A549 (cell line): ENCODE measurements around the gene XDH.
A peak's percentile ranks its signal among the peaks of the same experiment; 100 is the strongest.

Experiments
- BHLHE40 ChIP-seq: IDR thresholded peaks from 2 replicates; pipeline ENCODE4 v1.6.1; 2012; ENCODE audit warnings: low read depth, low read length, inconsistent platforms
- EP300 ChIP-seq, 2 experiments: fragments of >200 bp; sonication (Bioruptor Twin); formaldehyde crosslinking; IDR thresholded peaks; 2 replicates in 1 of 2; 3 replicates in 1 of 2; pipeline ENCODE4 v1.6.1; 2016 to 2017
- FOSL2 ChIP-seq, 2 experiments: fragments of 450-650 bp in 1 of 2; fragments of >200 bp in 1 of 2; sonication (Bioruptor Twin) in 1 of 2; formaldehyde crosslinking; IDR thresholded peaks; 2 replicates each; pipeline versions ENCODE4 v1.5.0 to v1.6.1; 2016 to 2020; ENCODE audit warnings: mild to moderate bottlenecking in 1 of 2, moderate library complexity in 1 of 2
- HDAC2 ChIP-seq: fragments of 200-600 bp; sonication (generic); IDR thresholded peaks from 2 replicates; pipeline ENCODE4 v1.6.1; 2016
- JUN ChIP-seq, 2 experiments: fragments of >200 bp; sonication (Bioruptor Twin); formaldehyde crosslinking; IDR thresholded peaks; 2 replicates in 1 of 2; 3 replicates in 1 of 2; pipeline ENCODE4 v1.6.1; 2016 to 2017
- JUNB ChIP-seq: fragments of >200 bp; sonication (Bioruptor Twin); formaldehyde crosslinking; IDR thresholded peaks from 2 replicates; pipeline ENCODE4 v1.6.1; 2016
- NPAS2 ChIP-seq: fragments of 250-450 bp; sonication (Bioruptor Pico); IDR thresholded peaks from 2 replicates; pipeline ENCODE4 v1.8.0; 2022; ENCODE audit warnings: mild to moderate bottlenecking, moderate library complexity, borderline replicate concordance
- POLR2A ChIP-seq: IDR thresholded peaks from 2 replicates; pipeline ENCODE4 v1.6.1; 2012; ENCODE audit warnings: mild to moderate bottlenecking, low read length
- RARB ChIP-seq: fragments of 250-450 bp; sonication (Bioruptor Pico); IDR thresholded peaks from 2 replicates; pipeline ENCODE4 v1.8.0; 2021; ENCODE audit warnings: mild to moderate bottlenecking, moderate library complexity
- SREBF2 ChIP-seq: fragments of 450-650 bp; IDR thresholded peaks from 2 replicates; pipeline ENCODE4 v1.6.1; 2014; ENCODE audit warnings: mild to moderate bottlenecking, moderate library complexity
- TF ChIP-seq, protein P1 (sequence below): fragments of >200 bp; sonication (Bioruptor Twin); formaldehyde crosslinking; IDR thresholded peaks from 3 replicates; pipeline ENCODE4 v1.5.1; 2016
- TF ChIP-seq, protein P2 (sequence below): fragments of 200-600 bp; sonication (generic); IDR thresholded peaks from 2 replicates; pipeline ENCODE4 v1.6.1; 2016; ENCODE audit warnings: antibody characterized with exemption, mild to moderate bottlenecking, moderate library complexity

DNA sequence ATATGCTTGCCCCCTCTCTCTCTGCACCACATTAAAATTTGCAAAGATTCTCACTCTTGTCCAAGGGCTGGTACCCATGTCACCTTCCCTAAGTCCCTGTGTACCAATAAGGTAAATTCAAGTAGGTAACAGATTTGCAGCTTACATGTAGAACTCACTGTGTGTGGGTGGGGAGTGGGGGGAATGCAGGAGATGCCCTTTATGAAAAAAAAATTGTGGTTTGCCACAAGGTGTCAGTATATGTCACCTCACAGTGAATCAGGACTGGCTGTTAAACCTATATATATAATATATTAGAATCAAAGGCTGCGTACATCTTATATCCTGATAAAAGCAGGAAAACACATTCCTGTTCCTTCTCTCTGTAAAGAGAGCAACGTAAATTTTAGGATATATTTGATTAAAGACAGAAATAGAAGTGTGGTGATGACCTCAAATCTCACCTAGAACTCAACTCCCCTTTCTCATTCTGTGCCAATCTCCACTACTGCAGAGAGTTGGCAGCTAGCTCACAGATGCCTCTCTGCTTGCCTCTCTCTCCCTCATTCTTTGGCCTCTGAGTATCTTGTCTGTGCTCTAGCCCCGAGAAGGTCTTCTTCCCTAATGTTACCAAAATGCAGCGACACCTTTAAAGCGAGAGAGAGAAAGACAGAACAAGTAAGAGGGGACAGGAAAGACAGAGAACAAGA, 536 bp downstream of the XDH start:
- no peak for TF ChIP-seq POLR2A
- TF ChIP-seq, protein P1, sequence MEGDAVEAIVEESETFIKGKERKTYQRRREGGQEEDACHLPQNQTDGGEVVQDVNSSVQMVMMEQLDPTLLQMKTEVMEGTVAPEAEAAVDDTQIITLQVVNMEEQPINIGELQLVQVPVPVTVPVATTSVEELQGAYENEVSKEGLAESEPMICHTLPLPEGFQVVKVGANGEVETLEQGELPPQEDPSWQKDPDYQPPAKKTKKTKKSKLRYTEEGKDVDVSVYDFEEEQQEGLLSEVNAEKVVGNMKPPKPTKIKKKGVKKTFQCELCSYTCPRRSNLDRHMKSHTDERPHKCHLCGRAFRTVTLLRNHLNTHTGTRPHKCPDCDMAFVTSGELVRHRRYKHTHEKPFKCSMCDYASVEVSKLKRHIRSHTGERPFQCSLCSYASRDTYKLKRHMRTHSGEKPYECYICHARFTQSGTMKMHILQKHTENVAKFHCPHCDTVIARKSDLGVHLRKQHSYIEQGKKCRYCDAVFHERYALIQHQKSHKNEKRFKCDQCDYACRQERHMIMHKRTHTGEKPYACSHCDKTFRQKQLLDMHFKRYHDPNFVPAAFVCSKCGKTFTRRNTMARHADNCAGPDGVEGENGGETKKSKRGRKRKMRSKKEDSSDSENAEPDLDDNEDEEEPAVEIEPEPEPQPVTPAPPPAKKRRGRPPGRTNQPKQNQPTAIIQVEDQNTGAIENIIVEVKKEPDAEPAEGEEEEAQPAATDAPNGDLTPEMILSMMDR = peak; percentile 58
- no peak for TF ChIP-seq FOSL2 (IDR thresholded peaks at IDR 0.05)
- no peak for TF ChIP-seq FOSL2 (CRISPR knock-in tag; IDR thresholded peaks at IDR 0.05)
- no peak for TF ChIP-seq EP300 (IDR thresholded peaks at IDR 0.05)
- no peak for TF ChIP-seq BHLHE40
- TF ChIP-seq SREBF2 = no peak
- TF ChIP-seq, protein P2, sequence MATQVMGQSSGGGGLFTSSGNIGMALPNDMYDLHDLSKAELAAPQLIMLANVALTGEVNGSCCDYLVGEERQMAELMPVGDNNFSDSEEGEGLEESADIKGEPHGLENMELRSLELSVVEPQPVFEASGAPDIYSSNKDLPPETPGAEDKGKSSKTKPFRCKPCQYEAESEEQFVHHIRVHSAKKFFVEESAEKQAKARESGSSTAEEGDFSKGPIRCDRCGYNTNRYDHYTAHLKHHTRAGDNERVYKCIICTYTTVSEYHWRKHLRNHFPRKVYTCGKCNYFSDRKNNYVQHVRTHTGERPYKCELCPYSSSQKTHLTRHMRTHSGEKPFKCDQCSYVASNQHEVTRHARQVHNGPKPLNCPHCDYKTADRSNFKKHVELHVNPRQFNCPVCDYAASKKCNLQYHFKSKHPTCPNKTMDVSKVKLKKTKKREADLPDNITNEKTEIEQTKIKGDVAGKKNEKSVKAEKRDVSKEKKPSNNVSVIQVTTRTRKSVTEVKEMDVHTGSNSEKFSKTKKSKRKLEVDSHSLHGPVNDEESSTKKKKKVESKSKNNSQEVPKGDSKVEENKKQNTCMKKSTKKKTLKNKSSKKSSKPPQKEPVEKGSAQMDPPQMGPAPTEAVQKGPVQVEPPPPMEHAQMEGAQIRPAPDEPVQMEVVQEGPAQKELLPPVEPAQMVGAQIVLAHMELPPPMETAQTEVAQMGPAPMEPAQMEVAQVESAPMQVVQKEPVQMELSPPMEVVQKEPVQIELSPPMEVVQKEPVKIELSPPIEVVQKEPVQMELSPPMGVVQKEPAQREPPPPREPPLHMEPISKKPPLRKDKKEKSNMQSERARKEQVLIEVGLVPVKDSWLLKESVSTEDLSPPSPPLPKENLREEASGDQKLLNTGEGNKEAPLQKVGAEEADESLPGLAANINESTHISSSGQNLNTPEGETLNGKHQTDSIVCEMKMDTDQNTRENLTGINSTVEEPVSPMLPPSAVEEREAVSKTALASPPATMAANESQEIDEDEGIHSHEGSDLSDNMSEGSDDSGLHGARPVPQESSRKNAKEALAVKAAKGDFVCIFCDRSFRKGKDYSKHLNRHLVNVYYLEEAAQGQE = no peak
- TF ChIP-seq JUN (IDR thresholded peaks at IDR 0.05) = no peak
- TF ChIP-seq NPAS2 (CRISPR knock-in tag) = no peak
- TF ChIP-seq HDAC2 = no peak
- TF ChIP-seq RARB (CRISPR knock-in tag) = no peak
- TF ChIP-seq JUNB = no peak
